Stimulated activated CD4-positive, alpha-beta T cell treated with anti-CD3 and anti-CD28 coated beads, Interleukin-1b, Interleukin-23, amount 100 ng/mL, for 48 hours (primary cell): Measurements from ENCODE around the gene CACFD1.

Source experiments
- DNase-seq: peaks from one replicate; pipeline ENCODE4 v3.0.0-alpha.2; 2020

CACFD1 gene

DNA sequence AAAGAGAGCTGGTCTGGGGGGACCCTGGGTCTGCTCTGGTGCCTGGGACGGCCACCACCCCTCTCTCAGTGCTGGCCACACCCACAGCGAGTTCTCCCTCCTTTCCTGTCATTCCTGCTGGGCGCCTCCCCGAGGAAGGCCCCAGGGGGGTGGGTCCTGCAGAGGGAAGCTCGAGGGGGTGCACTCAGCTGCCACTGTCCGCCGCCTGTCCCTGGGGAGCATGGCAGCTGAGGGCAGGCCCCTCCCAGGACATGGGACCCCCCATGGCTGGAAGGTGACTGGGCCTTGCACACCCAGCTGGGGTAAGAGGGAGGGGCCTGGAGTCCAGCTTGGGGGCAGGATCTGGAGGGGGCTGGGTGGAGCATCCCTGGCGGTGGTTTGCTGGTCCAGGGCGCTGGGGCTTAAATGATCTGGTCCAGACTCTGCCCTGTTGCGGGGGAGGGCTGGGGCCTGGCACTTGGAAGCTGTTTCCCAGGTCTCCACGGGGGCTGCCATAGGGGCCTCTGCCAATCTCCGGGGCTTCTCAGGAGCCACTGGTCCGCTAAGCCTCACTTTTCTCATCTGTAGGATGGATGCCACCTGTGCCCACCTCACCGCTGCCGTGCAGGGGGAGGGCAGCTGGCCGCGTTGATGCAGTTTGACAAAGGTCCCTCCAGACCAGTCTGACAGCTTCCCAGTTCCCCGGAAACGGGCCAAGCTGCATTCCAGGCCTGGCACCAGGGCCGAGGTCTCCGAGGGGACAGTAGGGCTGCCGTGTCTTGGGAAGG is 25.1 kb downstream of the CACFD1 start:
- no peak for DNase-seq

DNA sequence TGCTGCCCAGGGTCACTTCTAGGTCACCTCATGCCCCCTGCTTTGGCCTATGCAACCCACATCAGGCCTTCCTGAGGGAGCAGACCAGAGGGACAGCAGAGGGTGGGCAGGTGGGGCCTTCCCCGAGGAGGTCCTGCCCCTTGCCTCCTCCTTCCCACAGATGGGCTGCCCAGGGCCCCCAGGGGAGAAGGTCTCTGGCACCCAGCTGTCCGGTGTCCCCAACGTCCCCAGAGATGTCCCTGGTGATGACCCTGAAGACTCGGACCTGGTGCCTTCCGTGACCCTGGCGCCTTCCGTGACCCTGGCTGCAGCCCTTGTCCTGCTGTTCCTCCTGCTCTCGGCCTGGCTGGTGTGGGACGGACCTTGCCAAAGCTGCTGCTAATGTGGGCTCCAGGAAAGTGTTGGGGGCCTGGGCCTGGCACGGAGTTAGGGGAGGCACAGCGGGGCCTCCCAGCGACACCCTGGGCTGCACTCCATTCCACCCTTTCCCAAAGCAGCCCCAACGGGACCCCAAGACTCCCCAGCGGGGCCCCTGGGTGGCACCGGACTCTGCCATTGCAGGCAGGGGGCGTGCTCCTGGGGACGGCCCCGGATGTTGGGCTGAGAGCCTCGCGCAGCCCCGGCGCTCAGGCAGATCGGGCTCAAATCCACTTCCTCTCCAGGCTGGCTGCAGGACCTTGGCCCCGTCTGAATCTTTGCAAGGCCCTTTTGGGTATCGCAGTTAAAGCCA is 25.9 kb downstream of the CACFD1 start:
- no peak for DNase-seq

DNA sequence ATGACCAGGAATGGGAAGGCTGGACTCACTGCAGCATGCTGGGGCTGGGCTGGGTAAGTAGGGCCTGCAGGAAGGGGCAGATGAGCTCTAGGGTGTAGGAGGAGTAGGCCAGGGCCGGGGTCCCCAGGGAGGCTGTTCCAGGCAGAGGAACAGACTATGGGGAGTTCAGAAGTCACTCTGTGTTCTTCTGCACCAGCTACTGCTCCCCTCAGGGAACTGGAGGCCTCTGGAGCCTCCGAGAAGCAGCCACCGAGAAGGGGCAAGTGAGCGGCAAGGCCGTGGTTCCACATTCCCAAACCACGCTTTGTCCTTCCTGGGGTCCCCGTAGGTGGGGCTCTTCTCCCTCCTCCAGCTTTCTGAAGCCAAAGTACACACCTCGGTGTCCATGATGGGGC is 27.6 kb downstream of the CACFD1 start:
- no peak for DNase-seq

DNA sequence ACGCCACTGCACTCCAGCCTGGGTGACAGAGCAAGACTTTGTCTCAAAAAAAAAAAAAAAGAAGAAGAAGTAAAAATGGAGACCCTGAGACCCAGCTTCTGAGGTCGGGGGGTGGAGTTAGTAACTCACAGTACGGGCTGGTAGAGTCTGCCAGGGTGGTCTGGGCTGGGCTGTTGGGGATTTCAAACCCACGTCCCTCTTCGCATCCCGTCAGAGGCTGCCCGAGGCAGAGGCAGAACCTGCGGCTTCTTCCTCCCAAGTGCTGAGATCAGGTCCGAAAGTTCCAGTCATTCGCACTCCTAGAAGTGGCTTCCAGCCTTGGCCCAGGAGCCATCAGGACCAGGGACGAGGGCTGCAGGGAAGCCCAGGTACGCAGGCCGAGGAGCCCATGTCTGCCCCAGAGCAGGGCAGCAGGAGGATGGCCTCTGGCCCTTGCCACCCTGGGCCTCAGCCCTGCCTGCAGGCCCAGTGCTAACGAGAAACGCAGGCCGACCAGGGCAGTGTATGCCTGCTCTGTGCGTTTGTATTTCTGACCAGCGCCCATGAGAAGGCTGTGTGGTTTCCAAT is 29.0 kb downstream of the CACFD1 start:
- no peak for DNase-seq

DNA sequence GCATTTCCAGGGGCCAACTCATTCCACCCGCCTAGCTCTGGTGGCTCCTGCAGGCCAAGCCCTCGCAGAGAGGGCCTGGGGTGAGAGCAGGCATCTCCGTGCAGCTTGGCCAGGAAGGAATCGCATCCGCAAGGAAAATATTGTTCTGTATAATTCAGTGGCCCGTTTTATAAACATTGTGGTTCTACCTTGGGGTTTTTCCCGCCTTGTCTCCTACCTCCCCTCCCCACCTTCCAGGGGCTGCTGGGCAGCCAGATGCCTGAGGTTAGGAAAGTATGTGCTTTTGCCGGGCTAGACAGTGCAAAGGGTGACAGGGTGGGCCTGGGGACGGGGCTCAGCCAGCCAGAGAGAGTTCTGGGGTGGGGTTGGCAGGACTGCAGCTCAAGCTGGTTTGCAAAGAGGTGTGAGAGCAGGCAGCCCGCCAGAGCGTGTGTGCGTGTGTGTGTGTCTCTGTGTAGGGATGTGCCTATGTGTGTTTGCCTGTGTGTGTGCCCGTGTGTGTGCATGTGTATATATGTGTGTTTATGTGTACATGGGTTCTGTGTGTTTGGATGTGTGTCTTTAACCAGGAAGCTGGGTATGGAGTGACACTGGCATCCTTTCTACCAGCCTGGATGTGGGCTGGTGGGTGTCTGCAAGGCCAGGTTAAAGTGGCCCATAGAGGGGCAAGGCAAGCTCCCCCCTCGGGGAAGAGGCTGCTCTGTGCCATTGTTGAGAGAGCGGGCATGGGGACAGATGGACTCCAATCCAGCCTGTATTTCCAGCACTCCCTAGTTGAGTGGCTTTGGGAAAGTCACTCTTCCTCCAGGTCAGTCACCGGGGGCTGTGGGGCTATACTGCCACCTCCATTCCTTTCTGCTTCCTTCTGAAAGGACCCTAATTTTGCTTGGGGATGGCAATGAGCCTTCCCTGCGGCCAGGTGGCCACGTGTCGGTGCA is 29.7 kb downstream of the CACFD1 start:
- DNase-seq: no peak

DNA sequence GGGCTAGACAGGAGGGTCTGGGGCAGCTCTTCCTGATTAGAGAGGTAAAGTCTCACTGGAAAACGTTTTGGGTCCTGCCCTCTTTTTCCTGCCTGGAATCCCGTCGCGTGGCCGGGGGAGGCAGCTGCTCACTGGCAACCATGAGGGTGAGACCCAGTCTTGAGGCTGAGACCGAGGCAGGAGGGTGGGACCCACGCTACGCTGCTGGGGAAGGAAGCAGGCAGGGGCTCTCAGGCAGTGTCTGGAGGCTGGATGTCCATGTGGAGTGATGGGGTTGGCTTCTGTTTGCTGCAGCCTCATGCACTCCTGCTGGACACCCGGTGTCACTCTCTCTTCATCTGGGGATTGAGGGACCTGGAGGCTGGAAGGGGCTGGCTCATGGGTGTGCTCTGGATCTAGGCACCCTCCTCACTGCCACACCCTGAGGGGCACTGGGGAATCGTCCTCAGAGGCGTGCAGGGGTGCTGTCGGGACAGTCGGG is 30.5 kb downstream of the CACFD1 start:
- no peak for DNase-seq

DNA sequence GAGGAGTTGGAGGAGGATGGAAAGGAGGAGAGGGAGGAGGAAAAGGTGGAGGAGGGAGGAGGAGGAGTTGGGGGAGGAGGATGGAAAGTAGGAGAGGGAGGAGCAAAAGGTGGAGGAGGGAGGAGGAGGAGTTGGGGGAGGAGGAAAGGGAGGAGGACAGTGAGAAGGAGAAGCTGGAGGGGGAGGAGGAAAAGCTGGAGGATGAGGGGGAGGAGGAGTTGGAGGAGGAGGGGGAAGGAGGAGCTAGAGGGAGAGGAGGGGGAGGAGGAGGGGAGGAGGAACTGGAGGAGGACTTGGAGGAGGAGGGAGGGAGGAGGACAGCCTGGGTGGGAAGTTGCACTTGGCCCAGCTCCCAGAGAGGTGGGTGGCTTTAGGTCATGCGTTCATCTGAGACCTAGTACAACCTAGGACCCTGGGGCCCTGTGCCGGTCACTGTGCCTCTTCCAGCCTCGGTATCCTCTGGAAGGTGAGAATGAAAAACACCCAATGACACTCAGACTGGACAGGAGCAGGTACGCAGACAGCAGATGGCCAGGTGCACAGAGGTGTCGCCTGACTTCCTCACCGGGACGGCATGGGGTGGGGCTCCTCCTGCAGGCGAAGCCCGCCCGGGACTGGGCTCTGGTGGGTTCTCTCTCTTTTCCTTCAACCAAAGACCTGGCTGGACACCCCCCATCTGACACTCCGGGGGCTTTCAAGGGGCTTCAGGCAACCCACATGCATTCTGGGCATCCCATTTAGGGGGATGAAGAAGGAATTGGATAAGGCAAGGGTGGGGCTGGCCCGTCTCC is 31.3 kb downstream of the CACFD1 start:
- no peak for DNase-seq

DNA sequence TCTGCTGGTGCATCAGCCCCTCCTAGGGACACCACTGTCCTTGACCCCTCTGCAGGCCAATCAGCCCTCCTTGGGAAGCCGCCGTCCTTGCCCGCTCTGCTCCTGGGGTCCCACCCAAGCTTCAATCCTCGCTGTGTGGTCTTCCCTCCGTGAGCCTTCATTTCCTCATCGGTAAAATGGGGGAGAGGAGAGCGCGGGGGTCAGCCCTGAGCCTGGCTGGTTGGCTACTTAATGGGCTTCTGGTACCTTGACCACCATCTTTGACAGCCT is 31.8 kb downstream of the CACFD1 start:
- no peak for DNase-seq

DNA sequence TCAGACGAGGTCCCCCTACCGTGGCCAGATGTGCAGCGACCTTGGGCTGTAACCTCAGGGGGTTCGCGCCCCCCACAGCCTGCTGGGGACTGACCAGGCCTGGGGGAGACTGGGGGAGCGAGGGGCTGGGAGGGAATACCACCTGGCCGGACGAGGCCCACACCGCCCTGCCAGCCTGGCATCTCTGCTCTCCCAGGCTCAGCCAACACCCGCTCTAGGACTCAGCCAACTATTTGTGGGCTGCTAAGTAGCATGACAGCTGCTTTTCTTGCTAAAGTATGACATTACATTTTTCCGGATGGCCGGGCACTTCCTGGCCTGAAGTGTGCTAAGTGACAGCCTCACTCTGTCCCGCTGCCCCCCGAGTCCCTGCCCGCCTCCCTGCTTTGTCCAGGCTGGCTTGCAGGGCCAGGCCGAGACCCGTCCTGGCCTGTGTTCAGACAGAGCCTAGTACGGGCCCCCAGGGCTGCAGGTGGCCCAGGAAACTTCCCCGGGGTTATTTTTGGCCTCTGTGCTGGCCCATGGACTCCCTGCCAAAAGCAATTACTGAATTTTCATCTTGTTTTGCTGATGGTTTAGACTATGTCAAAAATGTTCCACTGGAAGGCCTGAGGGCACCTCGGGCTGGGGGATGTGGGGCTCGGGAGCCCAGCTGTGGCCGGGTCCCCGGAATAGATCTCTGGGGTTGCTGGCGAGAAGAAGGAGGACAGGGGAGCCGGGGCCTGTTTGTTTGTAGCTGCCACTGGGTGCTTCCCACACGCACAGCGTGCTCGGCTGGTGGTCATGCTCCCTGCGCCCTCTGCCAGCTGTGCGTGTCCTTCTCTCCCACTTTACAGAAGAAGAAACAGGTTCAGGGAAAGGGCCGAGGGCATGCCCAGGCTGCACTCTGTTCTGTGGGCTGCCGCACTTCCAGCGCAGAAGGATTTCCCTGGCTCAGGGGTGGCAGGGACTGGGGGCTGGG is 32.6 kb downstream of the CACFD1 start:
- no peak for DNase-seq

DNA sequence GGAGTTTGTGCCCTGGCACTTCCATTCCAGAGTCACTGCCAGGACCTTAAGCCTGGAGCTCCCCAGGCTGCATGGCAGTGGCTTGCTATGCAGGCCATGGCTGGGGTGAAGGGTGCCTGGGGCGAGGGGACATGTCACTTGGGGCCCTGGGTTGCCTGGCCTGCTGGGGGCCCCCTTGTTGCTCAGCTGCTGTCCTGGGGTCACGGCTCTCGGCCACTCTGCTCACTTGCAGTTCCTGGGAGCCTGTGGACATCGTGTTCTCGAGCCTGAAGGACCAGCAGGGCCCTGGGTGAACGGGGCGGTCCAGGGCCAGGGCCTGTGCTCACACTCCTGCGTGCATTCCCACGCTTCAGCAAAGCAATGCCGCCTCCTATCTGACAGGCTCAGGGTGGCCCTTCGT is 33.6 kb downstream of the CACFD1 start:
- no peak for DNase-seq

DNA sequence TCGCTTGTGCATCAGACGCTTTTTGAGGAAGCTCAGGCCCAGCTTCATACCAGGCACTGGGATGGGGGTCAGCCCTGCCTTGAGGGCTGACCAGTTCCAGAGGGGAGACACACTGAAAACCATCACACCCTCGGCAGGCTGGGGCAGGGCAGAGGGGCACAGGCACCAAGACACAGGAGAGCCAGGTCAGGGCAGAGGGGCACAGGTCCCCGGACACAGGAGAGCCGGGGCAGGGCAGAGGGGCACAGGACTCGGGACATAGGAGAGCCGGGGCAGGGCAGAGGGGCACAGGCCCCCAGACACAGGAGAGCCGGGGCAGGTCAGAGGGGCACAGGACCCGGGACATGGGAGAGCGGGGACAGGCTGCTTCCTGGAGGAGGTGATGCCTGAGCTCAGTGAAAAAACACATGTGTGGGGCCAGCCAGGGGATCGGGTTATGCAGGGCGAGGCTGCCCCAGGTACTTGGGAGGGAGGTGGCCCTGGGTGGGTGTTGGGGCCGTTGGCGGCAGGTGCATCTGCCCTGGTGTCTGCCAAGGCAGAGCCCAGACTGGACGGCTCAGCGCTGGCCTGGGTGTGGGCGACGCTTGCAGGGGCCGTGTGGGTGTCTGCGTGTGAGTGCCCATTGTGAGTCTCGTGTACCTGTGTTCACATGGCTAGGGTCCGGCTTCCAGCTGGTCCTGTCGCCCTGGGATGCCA is 34.2 kb downstream of the CACFD1 start:
- no peak for DNase-seq

DNA sequence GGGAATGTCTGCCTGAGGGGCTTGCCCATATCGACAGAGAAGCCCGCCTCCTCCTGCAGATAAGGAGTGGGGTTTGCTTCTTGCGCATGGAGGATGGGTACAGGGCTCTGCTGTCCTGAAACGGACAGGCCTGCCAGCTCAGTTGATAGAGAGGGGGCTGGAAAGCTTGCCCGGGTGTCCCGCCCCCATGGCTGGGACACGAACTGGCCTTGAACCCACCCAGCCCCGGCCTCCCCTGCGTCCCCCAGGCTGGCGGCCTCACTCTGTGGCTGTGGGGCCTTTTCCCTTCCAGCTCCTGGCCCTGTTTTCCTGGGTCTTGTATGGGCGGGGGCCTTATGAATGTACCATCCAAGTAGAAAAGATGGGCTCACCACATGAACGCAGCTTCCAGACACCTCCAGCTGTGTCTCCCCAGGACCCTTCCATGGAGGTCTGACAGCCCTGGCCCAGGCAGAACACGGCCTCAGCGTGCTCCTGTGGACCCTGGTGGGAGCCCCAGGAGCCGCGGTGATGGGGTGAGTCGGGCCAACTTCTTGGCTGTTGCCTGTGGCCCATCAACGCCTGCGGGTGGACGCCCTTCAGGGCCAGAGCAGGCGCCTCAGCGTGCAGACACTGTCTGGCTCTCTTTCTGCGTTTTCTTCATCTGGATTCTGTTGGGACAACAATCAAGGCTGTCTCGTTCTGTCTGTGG is 35.0 kb downstream of the CACFD1 start:
- DNase-seq: no peak

DNA sequence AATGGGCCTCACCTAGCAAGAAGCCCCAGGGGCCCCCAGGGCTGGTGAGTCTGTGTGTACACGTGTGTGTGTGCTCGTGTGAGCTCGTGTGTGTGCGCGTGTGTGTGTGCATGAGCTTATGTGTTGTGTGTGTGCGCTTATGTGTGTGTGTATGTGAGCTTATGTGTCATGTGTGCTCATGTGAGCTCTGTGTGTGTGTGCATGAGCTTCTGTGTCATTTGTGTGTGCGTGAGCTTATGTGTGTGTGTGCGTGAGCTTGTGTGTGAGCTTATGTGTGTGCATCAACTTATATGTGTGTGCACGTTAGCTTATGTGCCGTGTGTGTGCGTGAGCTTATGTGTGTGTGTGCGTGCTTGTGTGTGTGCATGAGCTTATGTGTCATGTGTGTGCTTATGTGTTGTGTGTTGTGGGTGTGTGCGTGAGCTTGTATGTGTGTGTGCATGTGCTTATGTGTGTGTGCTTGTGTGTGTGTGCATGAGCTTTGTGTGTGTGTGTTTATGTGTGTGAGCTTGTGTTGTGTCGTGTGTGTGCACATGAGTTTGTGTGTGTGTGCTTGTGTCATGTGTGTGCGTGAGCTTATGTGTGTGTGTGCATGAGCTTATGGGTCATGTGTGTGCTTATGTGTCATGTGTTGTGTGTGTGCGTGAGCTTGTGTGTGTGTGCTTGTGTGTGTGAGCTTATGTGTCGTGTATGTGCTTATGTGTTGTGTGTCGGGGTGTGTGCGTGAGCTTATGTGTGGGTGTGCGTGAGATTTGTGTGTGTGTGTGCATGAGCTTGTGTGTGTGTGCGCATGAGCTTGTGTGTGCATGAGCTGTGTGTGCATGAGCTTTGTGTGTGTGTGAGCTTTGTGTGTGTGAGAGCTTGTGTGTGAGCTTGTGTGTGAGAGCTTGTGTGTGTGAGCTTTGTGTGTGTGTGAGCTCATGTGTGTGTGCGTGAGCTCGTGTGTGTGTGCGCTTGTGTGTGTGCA is 35.8 kb downstream of the CACFD1 start:
- no peak for DNase-seq

DNA sequence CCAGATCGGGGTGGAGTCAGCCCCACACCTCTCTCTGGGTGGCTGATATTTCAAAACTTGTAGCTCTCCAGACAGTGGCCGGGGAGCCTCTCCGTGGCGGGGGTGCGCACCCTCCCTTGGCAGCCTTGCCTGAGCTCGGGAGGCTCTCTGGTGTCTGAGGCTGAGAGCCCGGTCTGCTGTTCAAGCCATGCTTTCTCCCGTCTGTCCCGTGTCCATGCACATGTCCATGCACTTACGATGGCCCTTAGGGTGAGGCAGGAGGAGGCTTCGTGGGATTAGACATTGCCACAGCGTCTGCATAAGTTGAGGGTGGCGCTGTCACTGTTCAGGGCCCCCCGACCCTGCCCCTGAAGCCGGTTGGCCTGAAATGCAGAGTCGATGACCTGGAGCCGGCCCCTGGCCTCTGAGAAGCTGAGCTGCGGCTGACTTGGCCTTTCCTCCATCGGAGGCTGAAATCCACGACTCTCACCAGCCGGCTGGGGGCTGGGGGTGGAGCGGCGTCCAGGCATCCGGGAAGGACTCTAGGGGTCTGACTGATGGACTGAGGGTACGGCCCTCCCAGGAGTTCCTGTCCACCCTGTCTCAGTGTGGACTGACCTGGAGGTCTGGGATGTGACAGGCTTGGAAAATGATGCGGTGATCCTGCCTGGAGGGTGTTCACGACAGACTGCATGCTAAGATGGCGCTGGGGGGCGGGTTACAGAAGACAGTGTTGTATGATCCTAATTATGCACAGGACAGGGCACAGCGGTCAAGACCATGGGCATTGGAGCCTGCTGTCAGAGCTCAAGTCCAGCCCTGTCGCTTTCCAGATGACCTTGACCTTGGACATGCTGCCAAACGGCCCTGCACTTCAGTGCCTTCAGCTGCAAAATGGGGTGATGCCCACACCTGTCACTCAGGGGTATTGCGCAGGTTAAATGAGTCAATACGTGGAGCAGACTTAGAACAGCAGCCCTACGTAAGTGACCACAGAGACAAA is 37.4 kb downstream of the CACFD1 start:
- no peak for DNase-seq

DNA sequence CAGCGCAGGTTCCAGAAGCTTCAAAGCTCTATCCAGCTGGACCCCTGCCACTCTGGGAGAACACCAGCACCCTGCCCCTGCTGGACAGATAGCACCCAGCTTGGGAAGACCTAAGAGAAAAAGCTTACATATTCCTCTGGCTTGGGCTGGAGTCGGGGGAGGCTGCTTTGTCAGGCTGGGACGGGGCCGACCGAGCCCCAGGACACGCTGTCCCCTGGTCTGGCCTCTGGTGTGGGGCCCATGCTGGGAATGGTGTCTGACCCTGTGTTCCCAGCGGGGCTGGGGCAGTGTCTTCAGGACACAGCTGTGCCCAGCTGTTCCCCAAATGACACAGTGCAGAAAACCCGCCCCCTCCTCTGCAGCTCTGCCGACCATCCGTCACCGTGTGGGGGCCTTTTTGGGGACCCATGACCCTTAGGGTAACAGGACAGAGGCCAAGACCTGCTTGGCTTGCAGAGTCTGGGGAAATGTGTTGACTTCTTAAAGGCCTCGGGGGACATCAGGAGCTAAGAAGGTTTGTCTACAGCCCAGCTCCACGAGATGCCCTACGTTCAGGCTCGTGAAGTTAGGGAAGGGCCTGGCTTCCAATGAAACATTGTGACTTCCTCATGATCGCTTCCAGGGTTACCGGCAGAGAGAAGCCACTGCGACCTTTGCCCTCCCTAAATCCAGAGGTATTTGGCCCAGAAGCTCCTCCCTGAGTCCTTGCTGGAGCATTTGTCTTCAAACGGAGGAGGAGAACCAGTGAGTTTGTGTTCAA is 39.5 kb downstream of the CACFD1 start:
- DNase-seq: no peak

DNA sequence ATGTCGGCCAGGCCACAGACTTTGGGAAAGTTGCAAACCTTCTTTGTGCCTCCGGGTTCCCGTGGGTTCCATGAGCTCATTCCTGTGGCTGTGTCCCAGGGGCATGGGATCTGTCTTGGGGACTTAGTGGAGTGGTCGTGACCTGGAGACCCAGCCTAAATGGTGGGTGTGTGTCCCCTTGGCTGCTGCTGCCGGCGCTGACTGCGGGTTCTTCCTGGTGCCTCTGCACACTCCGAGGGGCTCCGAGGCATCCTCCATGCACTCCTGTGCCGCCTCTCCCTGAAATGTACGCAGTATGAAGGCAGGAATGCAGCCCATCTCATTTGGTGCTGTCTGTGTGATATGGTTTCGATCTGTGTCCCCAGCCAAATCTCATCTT is 40.1 kb downstream of the CACFD1 start:
- no peak for DNase-seq

DNA sequence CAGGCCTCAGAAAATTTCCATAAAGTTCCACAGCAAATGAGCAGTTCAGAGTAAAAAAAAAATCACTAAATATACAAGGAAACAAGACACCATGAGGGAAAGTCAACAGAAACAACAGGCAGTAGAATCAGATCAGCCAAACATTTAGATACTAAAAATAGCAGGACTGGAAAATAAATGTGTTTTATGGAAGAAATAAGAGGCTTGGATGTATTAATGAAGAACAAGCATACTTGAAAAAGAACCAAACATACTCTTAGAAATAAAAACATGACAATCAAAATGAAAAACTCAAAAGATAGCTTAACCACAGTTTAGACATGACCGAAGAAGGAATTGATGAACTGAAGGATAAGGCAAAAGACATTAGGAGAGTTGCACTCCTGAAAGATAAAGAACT is 42.3 kb downstream of the CACFD1 start:
- DNase-seq: no peak
